ENCODE results near the gene UQCRH.
"Not testable (repeated sequence)": the region's sequence is repeated elsewhere in the genome, so short reads cannot be mapped to it uniquely, and the experiment has no call there.

The UQCRH gene

GRCh38 chr1:46331786-46332540, 28.5 kb downstream of the UQCRH start:
- in situ Hi-C loops (cut with MboI; ENCODE audit: low sequenced_read_pairs), result not testable (repeated sequence)

GRCh38 chr1:46333300-46334029, 30.0 kb downstream of the UQCRH start:
- in situ Hi-C loops (cut with MboI; ENCODE audit: low sequenced_read_pairs), result no loop called here

GRCh38 chr1:46334030-46334384, 30.5 kb downstream of the UQCRH start:
- in situ Hi-C loops (cut with MboI; ENCODE audit: low sequenced_read_pairs), result no loop called here

- in situ Hi-C loops (cut with MboI; ENCODE audit: low sequenced_read_pairs), result no loop called here
Observed at GRCh38 chr1:46335081-46335480, 31.6 kb downstream of the UQCRH start.

- in situ Hi-C loops (cut with MboI; ENCODE audit: low sequenced_read_pairs), result not testable (repeated sequence)
Observed at GRCh38 chr1:46337409-46337808, 33.9 kb downstream of the UQCRH start.

- in situ Hi-C loops (cut with MboI; ENCODE audit: low sequenced_read_pairs), result no loop called here
Observed at GRCh38 chr1:46340404-46341221, 37.1 kb downstream of the UQCRH start, which contains the start of gene NSUN4. Gene NSUN4 (plus strand): TSS chr1:46340807. CDS start chr1:46340827, 20 bp downstream.

GRCh38 chr1:46341222-46342083, 38.0 kb downstream of the UQCRH start:
- in situ Hi-C loops (cut with MboI; ENCODE audit: low sequenced_read_pairs), result no loop called here

GRCh38 chr1:46342084-46342656, 38.7 kb downstream of the UQCRH start:
- in situ Hi-C loops (cut with MboI; ENCODE audit: low sequenced_read_pairs), result no loop called here

- in situ Hi-C loops (cut with MboI; ENCODE audit: low sequenced_read_pairs), result no loop called here
Observed at GRCh38 chr1:46342677-46343350, 39.3 kb downstream of the UQCRH start.

- in situ Hi-C loops (cut with MboI; ENCODE audit: low sequenced_read_pairs), result no loop called here
Observed at GRCh38 chr1:46343351-46343695, 39.8 kb downstream of the UQCRH start.

GRCh38 chr1:46343705-46344104, 40.2 kb downstream of the UQCRH start:
- in situ Hi-C loops (cut with MboI; ENCODE audit: low sequenced_read_pairs), result no loop called here

- in situ Hi-C loops (cut with MboI; ENCODE audit: low sequenced_read_pairs), result no loop called here
Observed at GRCh38 chr1:46344481-46344880, 41.0 kb downstream of the UQCRH start.

- in situ Hi-C loops (cut with MboI; ENCODE audit: low sequenced_read_pairs), result no loop called here
Observed at GRCh38 chr1:46345281-46345680, 41.8 kb downstream of the UQCRH start.

- in situ Hi-C loops (cut with MboI; ENCODE audit: low sequenced_read_pairs), result no loop called here
Observed at GRCh38 chr1:46352363-46352762, 48.9 kb downstream of the UQCRH start.

GRCh38 chr1:46355920-46356319, 52.4 kb downstream of the UQCRH start:
- in situ Hi-C loops (cut with MboI; ENCODE audit: low sequenced_read_pairs), result not testable (repeated sequence)

- in situ Hi-C loops (cut with MboI; ENCODE audit: low sequenced_read_pairs), result no loop called here
Observed at GRCh38 chr1:46362158-46362557, 58.7 kb downstream of the UQCRH start.

- in situ Hi-C loops (cut with MboI; ENCODE audit: low sequenced_read_pairs), result no loop called here
Observed at GRCh38 chr1:46363121-46363520, 59.6 kb downstream of the UQCRH start.

GRCh38 chr1:46364612-46365011, 61.1 kb downstream of the UQCRH start:
- in situ Hi-C loops (cut with MboI; ENCODE audit: low sequenced_read_pairs), result no loop called here

GRCh38 chr1:46365796-46366195, 62.3 kb downstream of the UQCRH start:
- in situ Hi-C loops (cut with MboI; ENCODE audit: low sequenced_read_pairs), result not testable (repeated sequence)
